ENCODE measurements around the gene C2orf80.
"Not testable (repeated sequence)": the region's sequence is repeated elsewhere in the genome, so short reads cannot be mapped to it uniquely, and the experiment has no call there.

Gene C2orf80

GRCh38 chr2:208147759-208148158 is 42.1 kb downstream of the C2orf80 start:
- no peak overlapping the region for H3K4me3 ChIP-seq (replicated peaks; ENCODE audit: low read depth, low read length)
- TF ChIP-seq, protein P1, sequence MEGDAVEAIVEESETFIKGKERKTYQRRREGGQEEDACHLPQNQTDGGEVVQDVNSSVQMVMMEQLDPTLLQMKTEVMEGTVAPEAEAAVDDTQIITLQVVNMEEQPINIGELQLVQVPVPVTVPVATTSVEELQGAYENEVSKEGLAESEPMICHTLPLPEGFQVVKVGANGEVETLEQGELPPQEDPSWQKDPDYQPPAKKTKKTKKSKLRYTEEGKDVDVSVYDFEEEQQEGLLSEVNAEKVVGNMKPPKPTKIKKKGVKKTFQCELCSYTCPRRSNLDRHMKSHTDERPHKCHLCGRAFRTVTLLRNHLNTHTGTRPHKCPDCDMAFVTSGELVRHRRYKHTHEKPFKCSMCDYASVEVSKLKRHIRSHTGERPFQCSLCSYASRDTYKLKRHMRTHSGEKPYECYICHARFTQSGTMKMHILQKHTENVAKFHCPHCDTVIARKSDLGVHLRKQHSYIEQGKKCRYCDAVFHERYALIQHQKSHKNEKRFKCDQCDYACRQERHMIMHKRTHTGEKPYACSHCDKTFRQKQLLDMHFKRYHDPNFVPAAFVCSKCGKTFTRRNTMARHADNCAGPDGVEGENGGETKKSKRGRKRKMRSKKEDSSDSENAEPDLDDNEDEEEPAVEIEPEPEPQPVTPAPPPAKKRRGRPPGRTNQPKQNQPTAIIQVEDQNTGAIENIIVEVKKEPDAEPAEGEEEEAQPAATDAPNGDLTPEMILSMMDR (IDR thresholded peaks at IDR 0.05; ENCODE audit: low read length, missing control alignments): no peak
- DNase-seq (ENCODE audit: low read depth): no peak

GRCh38 chr2:208147008-208147407 is 42.8 kb downstream of the C2orf80 start:
- no peak for DNase-seq (ENCODE audit: low read depth)
- TF ChIP-seq, protein P1 (IDR thresholded peaks at IDR 0.05; ENCODE audit: low read length, missing control alignments): no peak
- H3K4me3 ChIP-seq (replicated peaks; ENCODE audit: low read depth, low read length): no peak overlapping the region

- H3K4me3 ChIP-seq (replicated peaks; ENCODE audit: low read depth, low read length): no peak within 1 kb of the TSS
- TF ChIP-seq, protein P1 (IDR thresholded peaks at IDR 0.05; ENCODE audit: low read length, missing control alignments): no peak
- no peak for DNase-seq (ENCODE audit: low read depth)
These were observed 43.8 kb downstream of the C2orf80 start, which contains the start of gene CRYGB for GRCh38 chr2:208146006-208146405. Gene CRYGB, minus strand, starts transcription at chr2:208146158. Its CDS starts 38 bp downstream, at chr2:208146120.

GRCh38 chr2:208142925-208143799 is 46.7 kb downstream of the C2orf80 start:
- DNase-seq (ENCODE audit: low read depth): no peak
- TF ChIP-seq, protein P1 (IDR thresholded peaks at IDR 0.05; ENCODE audit: low read length, missing control alignments): no peak
- H3K4me3 ChIP-seq (replicated peaks; ENCODE audit: low read depth, low read length): no peak overlapping the region

DNA sequence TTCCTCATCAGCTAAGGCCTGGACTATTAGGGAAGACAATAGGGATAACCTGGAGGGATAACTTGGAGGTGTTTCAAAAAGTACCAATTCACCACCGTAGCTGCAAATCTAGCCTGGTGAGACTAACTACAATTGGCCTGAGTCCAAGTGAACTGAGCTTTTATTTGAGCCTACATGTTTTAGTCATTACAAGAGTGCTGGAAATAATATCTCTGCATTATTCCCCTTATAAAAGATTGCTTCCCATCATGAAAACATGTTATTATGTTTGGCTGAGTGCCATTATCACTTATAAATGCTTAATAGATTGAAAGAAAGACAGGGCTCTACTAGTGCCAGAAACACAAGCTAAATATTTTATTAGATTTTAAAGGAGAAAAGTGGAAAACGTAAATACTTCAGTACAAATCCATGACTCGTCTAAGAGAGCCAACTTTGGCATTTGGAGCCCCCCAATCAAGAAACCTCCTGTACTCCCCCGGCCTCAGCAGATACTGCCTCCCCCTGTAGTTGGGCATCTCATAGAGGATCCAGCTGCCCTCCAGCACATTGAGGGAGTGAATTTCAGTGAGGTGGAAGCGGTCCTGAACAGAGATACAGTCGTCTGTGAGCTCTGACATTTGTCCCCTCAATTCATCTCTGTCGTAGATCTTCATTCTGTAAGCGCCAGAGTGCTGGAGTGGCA is 47.4 kb downstream of the C2orf80 start:
- TF ChIP-seq, protein P1 (IDR thresholded peaks at IDR 0.05; ENCODE audit: low read length, missing control alignments): no peak
- no peak overlapping the region for H3K4me3 ChIP-seq (replicated peaks; ENCODE audit: low read depth, low read length)
- DNase-seq (ENCODE audit: low read depth): peak; percentile 6

DNA sequence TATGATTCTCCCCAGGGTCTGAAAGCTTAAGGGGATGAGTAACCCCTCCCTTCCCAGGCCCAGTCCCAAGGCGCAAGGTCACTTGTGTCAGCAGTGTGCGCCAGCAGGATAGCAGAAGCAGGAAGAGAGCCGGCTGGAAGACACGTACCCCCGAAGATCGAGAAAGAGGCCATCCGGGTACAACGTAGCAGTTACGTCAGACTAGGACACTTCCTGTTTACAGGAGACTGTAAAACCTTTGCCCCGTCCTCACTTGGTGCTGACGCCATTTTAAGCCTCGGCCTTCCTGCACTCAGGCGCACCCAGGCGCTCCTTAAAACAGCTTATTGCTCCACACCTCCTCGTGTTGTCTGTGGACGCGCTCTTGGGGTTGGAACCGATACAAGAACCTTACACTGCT is 50.4 kb downstream of the C2orf80 start:
- no peak for DNase-seq (ENCODE audit: low read depth)
- TF ChIP-seq, protein P1 (IDR thresholded peaks at IDR 0.05; ENCODE audit: low read length, missing control alignments): no peak
- H3K4me3 ChIP-seq (replicated peaks; ENCODE audit: low read depth, low read length): no peak overlapping the region

DNA sequence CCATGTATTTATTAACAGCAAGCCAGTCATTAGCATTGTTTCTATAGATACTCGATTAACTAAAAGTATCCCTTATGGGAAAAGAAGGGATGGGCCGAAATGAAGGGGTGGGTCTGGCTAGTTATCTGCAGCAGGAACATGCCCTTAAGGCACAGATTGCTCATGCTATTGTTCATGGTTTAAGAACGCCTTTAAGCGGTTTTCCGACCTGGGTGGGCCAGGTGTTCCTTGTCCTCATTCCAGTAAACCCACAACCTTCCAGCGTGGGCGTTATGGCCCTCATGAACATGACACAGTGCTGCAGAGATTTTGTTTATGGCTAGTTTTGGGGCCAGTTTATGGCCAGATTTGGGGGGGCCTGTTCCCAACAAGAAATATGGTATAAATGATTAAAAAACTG is 51.5 kb downstream of the C2orf80 start:
- not testable (repeated sequence) for H3K4me3 ChIP-seq (replicated peaks; ENCODE audit: low read depth, low read length); DNase-seq (ENCODE audit: low read depth)
